Measurements from ENCODE around the gene AKAP12. TPM values are rescaled to one million over a fixed set of nuclear protein-coding genes. Genes with fewer than 3 reads are reported as not detected.

The AKAP12 gene
- total RNA-seq, 2 experiments from 2014 or later: 3.6 to 3.8 TPM

DNA sequence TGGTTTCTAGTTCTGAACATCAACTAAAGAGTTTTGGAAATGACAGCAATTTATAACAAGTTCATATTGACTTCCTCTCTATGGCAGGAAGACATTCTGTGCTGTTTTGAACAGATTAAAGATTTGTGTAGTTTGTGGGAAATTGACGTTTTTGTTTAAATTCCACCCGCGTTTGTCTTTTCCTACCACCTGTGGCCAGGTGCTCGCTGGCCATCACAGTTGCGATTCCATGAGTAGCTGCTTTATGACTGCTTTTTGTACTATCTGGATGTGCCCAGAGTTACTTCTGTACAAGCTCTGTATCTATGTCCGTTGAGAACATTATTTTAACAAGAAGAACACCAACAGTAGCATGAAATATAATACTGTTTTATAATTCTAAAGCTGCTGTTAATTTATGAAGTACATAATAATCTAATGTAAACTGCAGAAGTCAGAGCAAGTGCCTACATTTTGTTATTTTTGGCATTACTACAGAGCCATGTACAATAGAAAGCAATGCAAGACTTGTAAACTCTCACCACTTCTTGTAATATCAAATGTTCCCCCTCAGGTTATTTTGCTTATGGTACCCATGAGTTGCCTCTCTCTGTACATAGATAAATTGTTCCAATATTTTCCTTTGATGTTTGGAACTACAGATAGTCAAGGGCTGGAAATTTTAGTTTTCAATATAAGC, 118.1 kb downstream of the AKAP12 start:
- peaks cover 10% of the 10 kb centered on the region for H3K4me1 Mint-ChIP-seq (ENCODE audit: low read depth)
- H3K9me3 Mint-ChIP-seq: no peaks in the 10 kb centered on the region
- ChIA-PET POLR2A (no interaction called here), CTCF (interaction anchor here (1.0 to 1.4 kb wide), 3 partner anchors 22 to 466 kb away, joined by 3 to 6 read pairs (median 5); no protein-coding TSS in a partner anchor)
- H3K27me3 Mint-ChIP-seq: no peaks in the 10 kb centered on the region
- DNase-seq: no peak
- no peak overlapping the region for H3K27ac Mint-ChIP-seq
- peaks cover 13% of the 10 kb centered on the region for H3K36me3 Mint-ChIP-seq
- no peak overlapping the region for H3K4me3 Mint-ChIP-seq
- intact Hi-C loops (cut with micrococcal nuclease): no loop called here

DNA sequence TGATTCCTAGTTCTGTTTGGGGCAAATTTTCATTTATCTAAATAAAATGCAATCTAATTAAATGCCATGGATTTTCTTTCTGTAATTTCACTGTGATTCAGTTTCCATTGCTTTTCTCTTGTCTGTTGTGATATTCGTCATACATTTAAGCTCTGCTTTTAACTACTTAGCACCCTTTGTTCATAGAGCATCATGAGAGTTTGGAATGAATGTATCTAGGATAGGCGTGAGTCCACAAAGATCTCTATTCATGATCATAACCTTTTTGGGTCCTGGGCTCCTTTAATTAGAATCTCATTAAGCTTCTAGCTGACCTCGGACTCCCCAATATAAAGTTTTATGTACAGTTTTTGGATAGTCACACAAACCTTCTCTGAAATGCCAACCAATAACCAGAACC, 118.7 kb downstream of the AKAP12 start:
- Mint-ChIP-seq H3K9me3 (no peaks in the 10 kb centered on the region), H3K4me1 (ENCODE audit: low read depth) (peaks cover 10% of the 10 kb centered on the region), H3K27ac (no peak overlapping the region), H3K4me3 (no peak overlapping the region), H3K36me3 (peaks cover 15% of the 10 kb centered on the region), H3K27me3 (no peaks in the 10 kb centered on the region)
- POLR2A ChIA-PET: no interaction called here
- CTCF ChIA-PET: interaction anchor here (1.0 to 1.4 kb wide), 3 partner anchors 22 to 467 kb away, joined by 3 to 6 read pairs (median 5); no protein-coding TSS in a partner anchor
- intact Hi-C loops (cut with micrococcal nuclease): no loop called here
- DNase-seq: no peak

DNA sequence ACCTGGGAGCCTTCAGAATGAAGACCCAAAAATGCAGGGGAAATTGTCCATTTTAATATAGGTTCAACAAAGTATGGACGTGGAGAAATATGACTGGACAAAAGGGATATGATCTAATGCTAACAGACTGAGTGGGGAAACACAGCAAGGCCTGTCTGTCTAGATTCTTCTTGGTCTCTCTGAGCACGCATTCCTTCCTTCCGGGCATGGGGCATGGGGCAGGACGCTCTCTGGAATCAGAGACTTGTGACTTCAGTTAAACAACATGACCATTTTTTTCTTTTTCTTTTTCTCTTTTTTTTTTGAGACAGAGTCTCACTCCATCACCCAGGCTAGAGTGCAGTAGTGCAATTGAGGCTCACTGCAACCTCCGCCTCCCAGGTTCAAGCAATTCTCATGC, 119.7 kb downstream of the AKAP12 start:
- H3K9me3 Mint-ChIP-seq: no peaks in the 10 kb centered on the region
- H3K27ac Mint-ChIP-seq: no peak overlapping the region
- intact Hi-C loops (cut with micrococcal nuclease): no loop called here
- no peaks in the 10 kb centered on the region for H3K27me3 Mint-ChIP-seq
- no peak for DNase-seq
- POLR2A ChIA-PET: no interaction called here
- peaks cover 10% of the 10 kb centered on the region for H3K4me1 Mint-ChIP-seq (ENCODE audit: low read depth)
- CTCF ChIA-PET: no interaction called here
- no peak overlapping the region for H3K4me3 Mint-ChIP-seq
- H3K36me3 Mint-ChIP-seq: peaks cover 21% of the 10 kb centered on the region

DNA sequence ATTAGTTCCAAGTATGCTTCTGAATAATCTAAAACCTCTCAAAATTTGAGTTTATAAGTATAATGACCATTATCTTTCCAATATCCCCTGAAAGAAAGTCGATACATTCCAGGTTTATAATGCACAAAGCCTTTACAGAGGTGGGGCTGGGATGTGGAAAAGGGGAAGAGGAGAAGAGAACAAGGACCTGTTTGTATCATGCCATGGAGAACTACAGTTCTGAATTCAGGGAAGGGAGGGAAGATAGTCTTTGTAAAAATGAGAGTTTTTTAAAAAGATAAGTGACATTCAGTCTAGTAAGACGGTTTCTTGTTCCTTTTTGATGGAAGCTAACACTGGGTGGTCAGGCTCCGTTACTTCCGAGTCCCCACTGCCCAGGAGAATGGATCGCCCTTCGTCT, 125.5 kb downstream of the AKAP12 start:
- Mint-ChIP-seq H3K27me3 (no peaks in the 10 kb centered on the region), H3K4me1 (ENCODE audit: low read depth) (no peaks in the 10 kb centered on the region), H3K4me3 (no peak overlapping the region), H3K9me3 (no peaks in the 10 kb centered on the region), H3K36me3 (peaks cover 40% of the 10 kb centered on the region), H3K27ac (no peak overlapping the region)
- intact Hi-C loops (cut with micrococcal nuclease): no loop called here
- POLR2A ChIA-PET: no interaction called here
- CTCF ChIA-PET: no interaction called here
- DNase-seq: no peak

DNA sequence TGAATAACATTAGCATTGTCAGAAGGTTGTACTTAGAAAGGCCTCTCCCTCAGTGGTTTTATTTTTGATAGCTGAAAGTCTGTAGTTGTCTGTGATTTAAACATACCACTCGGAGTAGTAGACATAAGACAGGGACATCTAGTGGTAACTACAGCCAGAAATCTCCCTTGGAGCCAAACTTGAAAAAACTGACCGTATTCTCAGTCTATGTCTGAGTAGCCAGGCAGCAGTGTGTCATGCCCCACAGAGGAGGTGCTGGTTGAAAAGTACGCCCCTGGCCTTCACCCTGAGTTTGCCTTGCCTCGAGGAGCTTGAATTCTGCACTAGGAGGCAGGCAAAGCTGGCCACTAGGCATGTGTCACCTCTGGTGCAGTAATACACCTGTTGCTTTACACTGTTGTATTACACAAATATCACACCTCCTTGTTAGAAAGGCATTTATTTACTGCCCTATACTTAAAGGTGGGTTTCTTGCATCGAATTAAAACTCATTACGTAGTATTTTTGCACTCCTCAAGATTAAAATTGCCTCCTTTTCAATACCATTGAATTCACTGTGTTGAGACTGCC, 130.8 kb downstream of the AKAP12 start:
- H3K36me3 Mint-ChIP-seq: peaks cover 38% of the 10 kb centered on the region
- H3K9me3 Mint-ChIP-seq: no peaks in the 10 kb centered on the region
- no peak overlapping the region for H3K27ac Mint-ChIP-seq
- H3K4me1 Mint-ChIP-seq (ENCODE audit: low read depth): peaks cover 37% of the 10 kb centered on the region
- no peaks in the 10 kb centered on the region for H3K27me3 Mint-ChIP-seq
- H3K4me3 Mint-ChIP-seq: no peak overlapping the region
- CTCF ChIA-PET: interaction anchor here (0.8 to 1.7 kb wide), 3 partner anchors 34 to 356 kb away, joined by 4 to 5 read pairs (median 4); no protein-coding TSS in a partner anchor
- POLR2A ChIA-PET: no interaction called here
- intact Hi-C loops (cut with micrococcal nuclease): loop anchor here (5.0 kb wide), 1 partner anchor 83 kb away; no protein-coding TSS in a partner anchor
- DNase-seq: no peak

DNA sequence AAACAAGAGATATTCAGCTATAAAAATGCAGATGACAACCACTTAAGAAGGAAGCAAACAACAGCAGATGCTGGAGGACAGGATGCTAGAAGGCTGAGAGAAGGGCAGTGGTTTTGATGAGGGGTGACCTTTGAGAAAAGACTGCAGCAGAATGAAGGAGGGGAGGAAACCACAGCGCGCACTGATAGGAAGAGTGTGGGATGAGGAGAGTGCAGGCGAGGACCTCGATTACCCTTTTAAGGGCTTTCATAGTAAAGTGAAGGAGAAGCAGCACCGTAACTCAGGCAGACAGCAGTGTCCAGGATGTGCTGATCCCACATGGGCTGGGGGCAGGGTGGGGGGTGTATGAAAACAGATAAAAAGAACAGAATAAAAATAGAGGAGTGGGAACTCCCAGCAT, 132.4 kb downstream of the AKAP12 start:
- Mint-ChIP-seq H3K9me3 (no peaks in the 10 kb centered on the region), H3K27ac (peak overlapping the region; percentile 80), H3K4me1 (ENCODE audit: low read depth) (peaks cover 53% of the 10 kb centered on the region), H3K36me3 (peaks cover 26% of the 10 kb centered on the region), H3K27me3 (no peaks in the 10 kb centered on the region), H3K4me3 (peak overlapping the region; percentile 3)
- ChIA-PET POLR2A (no interaction called here), CTCF (no interaction called here)
- intact Hi-C loops (cut with micrococcal nuclease): loop anchor here (5.0 kb wide), 1 partner anchor 85 kb away; no protein-coding TSS in a partner anchor
- DNase-seq: peak; percentile 45

DNA sequence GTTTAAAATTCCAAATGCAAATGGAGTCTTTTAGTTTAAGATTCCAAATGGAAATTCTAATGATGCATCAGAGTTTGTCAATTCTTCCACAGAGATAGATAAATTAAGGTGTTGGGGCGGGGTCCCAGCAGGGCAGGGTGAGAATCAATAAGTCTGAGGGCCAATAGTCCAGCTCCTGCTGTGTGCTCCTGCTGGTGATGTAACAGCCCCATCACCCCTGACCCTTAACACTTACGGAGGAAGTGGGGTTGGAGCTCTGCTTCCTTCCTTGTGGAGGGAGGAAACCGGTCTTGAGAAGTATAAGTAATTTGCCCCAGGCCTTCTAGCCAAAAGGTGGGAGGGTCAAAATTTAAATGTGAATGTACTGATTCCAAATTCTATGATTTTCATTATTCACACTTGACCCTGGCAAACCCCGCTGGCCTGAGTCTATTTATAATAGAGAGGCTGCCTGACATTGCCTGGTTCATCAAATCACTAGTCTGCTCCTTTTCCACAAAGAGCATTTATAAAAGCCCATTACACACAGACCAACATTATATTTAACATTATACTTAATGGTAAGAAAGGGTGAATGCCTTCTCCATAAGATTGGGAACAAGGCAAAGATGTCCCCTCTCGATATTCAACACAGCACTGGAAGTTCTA, 134.4 kb downstream of the AKAP12 start:
- H3K27me3 Mint-ChIP-seq: no peaks in the 10 kb centered on the region
- H3K4me3 Mint-ChIP-seq: peak overlapping the region; percentile 56
- H3K27ac Mint-ChIP-seq: peak overlapping the region; percentile 77
- intact Hi-C loops (cut with micrococcal nuclease): loop anchor here (1.0 to 5.0 kb wide), 2 partner anchors 16 to 87 kb away; no protein-coding TSS in a partner anchor
- ChIA-PET POLR2A (interaction anchor here (1.2 to 2.8 kb wide), 2 partner anchors 14 to 16 kb away, joined by 4 to 12 read pairs; no protein-coding TSS in a partner anchor), CTCF (interaction anchor here (0.9 to 1.1 kb wide), 3 partner anchors 16 to 50 kb away, joined by 3 to 4 read pairs (median 4); partner anchors contain the start of gene ZBTB2)
- H3K36me3 Mint-ChIP-seq: peaks cover 24% of the 10 kb centered on the region
- peaks cover 65% of the 10 kb centered on the region for H3K4me1 Mint-ChIP-seq (ENCODE audit: low read depth)
- H3K9me3 Mint-ChIP-seq: no peaks in the 10 kb centered on the region
- DNase-seq: peak; percentile 29

DNA sequence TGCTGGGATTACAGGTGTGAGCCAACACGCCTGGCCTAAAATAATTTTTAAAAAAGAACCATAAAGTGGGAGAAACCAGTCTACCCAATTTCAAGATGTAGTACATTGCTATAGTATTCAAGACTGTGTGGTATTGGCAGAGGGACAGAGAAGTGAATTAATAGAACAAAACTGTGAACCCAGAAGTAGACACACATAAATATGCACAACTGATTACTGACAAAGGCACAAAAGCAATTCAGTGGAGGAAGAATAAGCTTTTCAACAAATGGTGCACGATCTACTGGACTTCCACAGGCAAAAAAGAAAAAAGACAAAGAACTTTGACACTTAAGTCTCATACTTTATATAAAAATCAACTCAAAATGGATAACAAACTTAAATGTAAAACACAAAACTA, 136.1 kb downstream of the AKAP12 start:
- ChIA-PET POLR2A (interaction anchor here (1.9 to 2.8 kb wide), 2 partner anchors 14 kb away, joined by 6 to 12 read pairs; no protein-coding TSS in a partner anchor), CTCF (interaction anchor here (1.3 kb wide), 1 partner anchor 484 kb away, joined by 3 read pairs; no protein-coding TSS in a partner anchor)
- no peaks in the 10 kb centered on the region for H3K27me3 Mint-ChIP-seq
- peak overlapping the region; percentile 35 for H3K27ac Mint-ChIP-seq
- intact Hi-C loops (cut with micrococcal nuclease): loop anchor here (1.0 kb wide), 1 partner anchor 9 kb away; no protein-coding TSS in a partner anchor
- DNase-seq: no peak
- H3K9me3 Mint-ChIP-seq: no peaks in the 10 kb centered on the region
- peaks cover 21% of the 10 kb centered on the region for H3K36me3 Mint-ChIP-seq
- no peak overlapping the region for H3K4me3 Mint-ChIP-seq
- peaks cover 75% of the 10 kb centered on the region for H3K4me1 Mint-ChIP-seq (ENCODE audit: low read depth)

DNA sequence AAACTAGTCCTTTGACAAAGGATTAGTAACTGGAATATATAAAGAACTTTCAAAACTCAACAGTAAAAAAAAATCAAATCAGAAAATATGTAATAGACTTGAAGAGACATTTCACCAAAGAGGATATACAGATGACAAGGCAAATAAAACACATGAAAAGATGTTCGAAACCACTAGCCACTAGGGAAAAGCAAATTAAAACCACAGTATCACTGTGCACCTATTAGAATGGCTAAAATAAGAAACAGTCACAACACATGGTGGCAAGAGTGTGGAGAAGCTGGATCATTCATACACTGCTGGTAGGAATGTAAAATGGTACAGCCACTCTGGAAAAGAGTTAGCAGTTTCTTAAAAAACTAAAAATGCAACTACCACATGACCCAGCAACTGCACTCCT, 136.7 kb downstream of the AKAP12 start:
- H3K4me3 Mint-ChIP-seq: no peak overlapping the region
- peaks cover 78% of the 10 kb centered on the region for H3K4me1 Mint-ChIP-seq (ENCODE audit: low read depth)
- CTCF ChIA-PET: interaction anchor here (1.3 kb wide), 1 partner anchor 485 kb away, joined by 3 read pairs; no protein-coding TSS in a partner anchor
- peak overlapping the region; percentile 35 for H3K27ac Mint-ChIP-seq
- no peaks in the 10 kb centered on the region for H3K9me3 Mint-ChIP-seq
- POLR2A ChIA-PET: interaction anchor here (1.9 kb wide), 1 partner anchor 14 kb away, joined by 6 read pairs; no protein-coding TSS in a partner anchor
- no peak for DNase-seq
- peaks cover 17% of the 10 kb centered on the region for H3K36me3 Mint-ChIP-seq
- intact Hi-C loops (cut with micrococcal nuclease): loop anchor here (1.0 kb wide), 1 partner anchor 9 kb away; no protein-coding TSS in a partner anchor
- H3K27me3 Mint-ChIP-seq: no peaks in the 10 kb centered on the region

DNA sequence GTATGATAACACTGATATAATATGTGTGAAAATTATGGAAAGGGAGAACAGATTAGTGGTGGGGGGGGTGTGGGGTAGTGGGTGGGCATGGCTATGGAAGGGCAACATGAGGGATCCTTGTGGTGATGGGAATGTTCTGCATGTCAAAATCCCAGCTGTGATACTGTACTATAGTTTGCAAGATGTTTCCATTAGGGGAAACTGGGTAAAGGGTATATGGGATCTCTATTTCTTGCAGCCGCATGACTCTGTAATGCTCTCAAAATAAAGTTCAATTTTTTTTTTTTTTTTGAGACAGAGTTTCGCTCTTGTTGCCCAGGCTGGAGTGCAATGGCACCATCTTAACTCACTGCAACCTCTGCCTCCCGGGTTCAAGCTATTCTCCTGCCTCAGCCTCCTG, 137.3 kb downstream of the AKAP12 start:
- Mint-ChIP-seq H3K27me3 (no peaks in the 10 kb centered on the region), H3K27ac (no peak overlapping the region), H3K36me3 (peaks cover 12% of the 10 kb centered on the region), H3K4me3 (no peak overlapping the region), H3K4me1 (ENCODE audit: low read depth) (peaks cover 76% of the 10 kb centered on the region), H3K9me3 (no peaks in the 10 kb centered on the region)
- ChIA-PET CTCF (interaction anchor here (1.3 kb wide), 1 partner anchor 485 kb away, joined by 3 read pairs; no protein-coding TSS in a partner anchor), POLR2A (interaction anchor here (1.9 kb wide), 1 partner anchor 13 kb away, joined by 6 read pairs; no protein-coding TSS in a partner anchor)
- no peak for DNase-seq
- intact Hi-C loops (cut with micrococcal nuclease): no loop called here

DNA sequence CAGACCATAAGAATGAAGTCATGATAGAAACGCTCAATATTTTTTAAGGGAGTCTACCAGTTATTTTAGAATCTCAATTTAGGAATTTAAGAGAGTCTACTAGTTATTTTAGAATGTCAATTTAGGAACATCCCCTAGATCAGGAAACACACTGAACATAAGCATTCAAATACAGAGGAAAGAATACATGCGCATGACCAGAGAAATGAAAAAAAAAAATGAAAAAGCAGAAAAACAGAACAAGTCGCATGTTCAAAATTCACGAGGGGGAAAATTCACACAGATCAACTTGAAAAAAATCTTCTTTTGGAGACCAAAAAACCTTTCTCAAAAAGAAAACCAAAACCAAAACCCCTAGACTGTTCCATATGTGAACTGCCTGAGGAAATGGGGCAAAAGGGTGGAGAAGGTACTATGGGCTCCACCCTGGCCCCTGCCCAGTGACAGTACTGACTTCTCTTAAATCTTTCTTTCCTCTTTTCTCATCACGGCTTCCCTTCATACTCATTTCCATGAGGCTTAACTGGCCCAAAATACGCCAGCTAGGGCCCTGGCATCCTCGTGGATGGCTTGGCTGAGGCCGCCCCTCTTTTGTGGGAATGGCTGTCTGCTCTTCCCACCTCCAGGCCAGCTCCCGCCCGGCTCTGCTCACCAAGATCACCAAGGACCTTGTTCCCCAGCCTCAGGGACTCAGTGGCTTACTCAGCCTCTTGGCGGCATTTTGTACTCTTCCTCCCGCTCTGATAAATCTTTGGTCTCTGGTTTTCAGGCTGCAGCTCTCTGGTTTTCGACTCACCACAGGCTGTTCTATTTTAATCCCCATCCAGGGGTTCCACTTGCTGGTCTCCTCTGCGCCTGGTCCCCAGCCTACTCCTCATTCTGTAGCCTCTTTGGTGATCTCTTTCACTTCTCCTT, 140.4 kb downstream of the AKAP12 start:
- Mint-ChIP-seq H3K4me3 (peak overlapping the region; percentile 83), H3K27ac (peak overlapping the region; percentile 98), H3K4me1 (ENCODE audit: low read depth) (peaks cover 62% of the 10 kb centered on the region), H3K36me3 (peaks cover 8% of the 10 kb centered on the region), H3K9me3 (no peaks in the 10 kb centered on the region), H3K27me3 (no peaks in the 10 kb centered on the region)
- DNase-seq: peak; percentile 42
- ChIA-PET POLR2A (interaction anchor here (1.4 kb wide), 1 partner anchor 10 kb away, joined by 13 read pairs; no protein-coding TSS in a partner anchor), CTCF (no interaction called here)
- intact Hi-C loops (cut with micrococcal nuclease): loop anchor here (1.0 kb wide), 1 partner anchor 10 kb away; no protein-coding TSS in a partner anchor

Measured in activated CD4-positive, alpha-beta memory T cell treated with anti-CD3 and anti-CD28 coated beads for 36 hours (primary cell).